ENCODE results near the gene ARID2.

DNA sequence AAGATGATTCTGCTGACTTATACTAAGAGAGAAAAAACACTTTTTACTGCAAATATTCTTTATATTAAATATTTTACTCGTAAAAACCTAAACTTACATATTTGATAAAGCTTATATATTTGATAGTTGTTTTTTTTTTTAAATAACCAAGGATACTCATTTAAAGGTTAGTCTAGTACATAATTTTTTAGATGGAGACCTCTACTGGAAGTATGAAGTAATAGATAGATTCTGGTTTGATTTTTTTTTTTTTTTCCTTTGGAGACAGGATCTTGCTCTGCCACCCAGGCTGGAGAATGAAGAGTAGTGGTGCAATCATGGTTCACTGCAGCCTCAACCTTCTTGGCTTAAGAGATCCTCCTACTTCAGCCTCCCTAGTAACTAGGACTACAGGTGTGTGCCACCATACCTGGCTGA, 16.4 kb downstream of the ARID2 start:
- TF ChIP-seq, protein P1, sequence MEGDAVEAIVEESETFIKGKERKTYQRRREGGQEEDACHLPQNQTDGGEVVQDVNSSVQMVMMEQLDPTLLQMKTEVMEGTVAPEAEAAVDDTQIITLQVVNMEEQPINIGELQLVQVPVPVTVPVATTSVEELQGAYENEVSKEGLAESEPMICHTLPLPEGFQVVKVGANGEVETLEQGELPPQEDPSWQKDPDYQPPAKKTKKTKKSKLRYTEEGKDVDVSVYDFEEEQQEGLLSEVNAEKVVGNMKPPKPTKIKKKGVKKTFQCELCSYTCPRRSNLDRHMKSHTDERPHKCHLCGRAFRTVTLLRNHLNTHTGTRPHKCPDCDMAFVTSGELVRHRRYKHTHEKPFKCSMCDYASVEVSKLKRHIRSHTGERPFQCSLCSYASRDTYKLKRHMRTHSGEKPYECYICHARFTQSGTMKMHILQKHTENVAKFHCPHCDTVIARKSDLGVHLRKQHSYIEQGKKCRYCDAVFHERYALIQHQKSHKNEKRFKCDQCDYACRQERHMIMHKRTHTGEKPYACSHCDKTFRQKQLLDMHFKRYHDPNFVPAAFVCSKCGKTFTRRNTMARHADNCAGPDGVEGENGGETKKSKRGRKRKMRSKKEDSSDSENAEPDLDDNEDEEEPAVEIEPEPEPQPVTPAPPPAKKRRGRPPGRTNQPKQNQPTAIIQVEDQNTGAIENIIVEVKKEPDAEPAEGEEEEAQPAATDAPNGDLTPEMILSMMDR (IDR thresholded peaks at IDR 0.05 in 2 of 3, conservative IDR thresholded peaks at IDR 0.05 in 1 of 3; ENCODE audit: control insufficient read depth in 2 of 3, extremely low read depth in 1 of 3, insufficient read depth in 1 of 3, low read depth in 3 of 3, low read length in 3 of 3), result peak in 2 of 3 experiments; percentile 30 to 38; a peak in 3 of 6 replicates
- TF ChIP-seq, protein P2, sequence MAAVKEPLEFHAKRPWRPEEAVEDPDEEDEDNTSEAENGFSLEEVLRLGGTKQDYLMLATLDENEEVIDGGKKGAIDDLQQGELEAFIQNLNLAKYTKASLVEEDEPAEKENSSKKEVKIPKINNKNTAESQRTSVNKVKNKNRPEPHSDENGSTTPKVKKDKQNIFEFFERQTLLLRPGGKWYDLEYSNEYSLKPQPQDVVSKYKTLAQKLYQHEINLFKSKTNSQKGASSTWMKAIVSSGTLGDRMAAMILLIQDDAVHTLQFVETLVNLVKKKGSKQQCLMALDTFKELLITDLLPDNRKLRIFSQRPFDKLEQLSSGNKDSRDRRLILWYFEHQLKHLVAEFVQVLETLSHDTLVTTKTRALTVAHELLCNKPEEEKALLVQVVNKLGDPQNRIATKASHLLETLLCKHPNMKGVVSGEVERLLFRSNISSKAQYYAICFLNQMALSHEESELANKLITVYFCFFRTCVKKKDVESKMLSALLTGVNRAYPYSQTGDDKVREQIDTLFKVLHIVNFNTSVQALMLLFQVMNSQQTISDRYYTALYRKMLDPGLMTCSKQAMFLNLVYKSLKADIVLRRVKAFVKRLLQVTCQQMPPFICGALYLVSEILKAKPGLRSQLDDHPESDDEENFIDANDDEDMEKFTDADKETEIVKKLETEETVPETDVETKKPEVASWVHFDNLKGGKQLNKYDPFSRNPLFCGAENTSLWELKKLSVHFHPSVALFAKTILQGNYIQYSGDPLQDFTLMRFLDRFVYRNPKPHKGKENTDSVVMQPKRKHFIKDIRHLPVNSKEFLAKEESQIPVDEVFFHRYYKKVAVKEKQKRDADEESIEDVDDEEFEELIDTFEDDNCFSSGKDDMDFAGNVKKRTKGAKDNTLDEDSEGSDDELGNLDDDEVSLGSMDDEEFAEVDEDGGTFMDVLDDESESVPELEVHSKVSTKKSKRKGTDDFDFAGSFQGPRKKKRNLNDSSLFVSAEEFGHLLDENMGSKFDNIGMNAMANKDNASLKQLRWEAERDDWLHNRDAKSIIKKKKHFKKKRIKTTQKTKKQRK (IDR thresholded peaks at IDR 0.05; ENCODE audit: low read depth, low read length), result no peak
- TF ChIP-seq RCOR1 (conservative IDR thresholded peaks at IDR 0.05; ENCODE audit: low read depth, low read length) (no peak), KDM1A (IDR thresholded peaks at IDR 0.05; ENCODE audit: borderline replicate concordance) (no peak), EP300 (IDR thresholded peaks at IDR 0.05; ENCODE audit: borderline replicate concordance in 1 of 2, control insufficient read depth in 1 of 2, low read depth in 2 of 2, low read length in 2 of 2) (no peak), ZZZ3 (IDR thresholded peaks at IDR 0.05; ENCODE audit: control insufficient read depth, insufficient read length, low read depth) (no peak), POLR2AphosphoS5 (IDR thresholded peaks at IDR 0.05; ENCODE audit: low read length) (no peak), POLR2A (IDR thresholded peaks at IDR 0.05; ENCODE audit: low read depth, low read length) (no peak), RAD21 (IDR thresholded peaks at IDR 0.05; ENCODE audit: insufficient read depth, low read depth, low read length) (no peak), EZH2 (IDR thresholded peaks at IDR 0.05; ENCODE audit: borderline replicate concordance, control insufficient read depth, low read depth, low read length) (no peak)
- TF ChIP-seq, protein P3, sequence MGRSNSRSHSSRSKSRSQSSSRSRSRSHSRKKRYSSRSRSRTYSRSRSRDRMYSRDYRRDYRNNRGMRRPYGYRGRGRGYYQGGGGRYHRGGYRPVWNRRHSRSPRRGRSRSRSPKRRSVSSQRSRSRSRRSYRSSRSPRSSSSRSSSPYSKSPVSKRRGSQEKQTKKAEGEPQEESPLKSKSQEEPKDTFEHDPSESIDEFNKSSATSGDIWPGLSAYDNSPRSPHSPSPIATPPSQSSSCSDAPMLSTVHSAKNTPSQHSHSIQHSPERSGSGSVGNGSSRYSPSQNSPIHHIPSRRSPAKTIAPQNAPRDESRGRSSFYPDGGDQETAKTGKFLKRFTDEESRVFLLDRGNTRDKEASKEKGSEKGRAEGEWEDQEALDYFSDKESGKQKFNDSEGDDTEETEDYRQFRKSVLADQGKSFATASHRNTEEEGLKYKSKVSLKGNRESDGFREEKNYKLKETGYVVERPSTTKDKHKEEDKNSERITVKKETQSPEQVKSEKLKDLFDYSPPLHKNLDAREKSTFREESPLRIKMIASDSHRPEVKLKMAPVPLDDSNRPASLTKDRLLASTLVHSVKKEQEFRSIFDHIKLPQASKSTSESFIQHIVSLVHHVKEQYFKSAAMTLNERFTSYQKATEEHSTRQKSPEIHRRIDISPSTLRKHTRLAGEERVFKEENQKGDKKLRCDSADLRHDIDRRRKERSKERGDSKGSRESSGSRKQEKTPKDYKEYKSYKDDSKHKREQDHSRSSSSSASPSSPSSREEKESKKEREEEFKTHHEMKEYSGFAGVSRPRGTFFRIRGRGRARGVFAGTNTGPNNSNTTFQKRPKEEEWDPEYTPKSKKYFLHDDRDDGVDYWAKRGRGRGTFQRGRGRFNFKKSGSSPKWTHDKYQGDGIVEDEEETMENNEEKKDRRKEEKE (IDR thresholded peaks at IDR 0.05), result no peak
- TF ChIP-seq, protein P4, sequence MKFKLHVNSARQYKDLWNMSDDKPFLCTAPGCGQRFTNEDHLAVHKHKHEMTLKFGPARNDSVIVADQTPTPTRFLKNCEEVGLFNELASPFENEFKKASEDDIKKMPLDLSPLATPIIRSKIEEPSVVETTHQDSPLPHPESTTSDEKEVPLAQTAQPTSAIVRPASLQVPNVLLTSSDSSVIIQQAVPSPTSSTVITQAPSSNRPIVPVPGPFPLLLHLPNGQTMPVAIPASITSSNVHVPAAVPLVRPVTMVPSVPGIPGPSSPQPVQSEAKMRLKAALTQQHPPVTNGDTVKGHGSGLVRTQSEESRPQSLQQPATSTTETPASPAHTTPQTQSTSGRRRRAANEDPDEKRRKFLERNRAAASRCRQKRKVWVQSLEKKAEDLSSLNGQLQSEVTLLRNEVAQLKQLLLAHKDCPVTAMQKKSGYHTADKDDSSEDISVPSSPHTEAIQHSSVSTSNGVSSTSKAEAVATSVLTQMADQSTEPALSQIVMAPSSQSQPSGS (IDR thresholded peaks at IDR 0.05; ENCODE audit: low read length), result no peak
- TF ChIP-seq, protein P5, sequence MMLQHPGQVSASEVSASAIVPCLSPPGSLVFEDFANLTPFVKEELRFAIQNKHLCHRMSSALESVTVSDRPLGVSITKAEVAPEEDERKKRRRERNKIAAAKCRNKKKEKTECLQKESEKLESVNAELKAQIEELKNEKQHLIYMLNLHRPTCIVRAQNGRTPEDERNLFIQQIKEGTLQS (IDR thresholded peaks at IDR 0.05; ENCODE audit: borderline replicate concordance, extremely low read depth, low read depth, low read length), result no peak
